Measurements from ENCODE around the gene CHID1.

The CHID1 gene

GRCh38 chr11:845872-846495, 64.6 kb downstream of the CHID1 start:
- DNase-seq, result no peak

- DNase-seq, result no peak
Measured at GRCh38 chr11:844693-845644, 65.6 kb downstream of the CHID1 start.

GRCh38 chr11:843818-844692, 66.6 kb downstream of the CHID1 start:
- DNase-seq, result no peak

- DNase-seq, result no peak
Measured at GRCh38 chr11:843086-843734, 67.4 kb downstream of the CHID1 start.

GRCh38 chr11:842370-843002, 68.1 kb downstream of the CHID1 start, which contains the start of the genes POLR2L and TSPAN4:
Gene POLR2L, minus strand, starts transcription at chr11:842529. Its CDS starts 21 bp downstream, at chr11:842508.
Gene TSPAN4, plus strand, starts transcription at chr11:842852. Its CDS starts 7,453 bp downstream, at chr11:850305.
- DNase-seq, result no peak

- no peak for DNase-seq
Measured at GRCh38 chr11:841981-842369, 68.6 kb downstream of the CHID1 start.

- DNase-seq, result no peak
Measured at GRCh38 chr11:839875-840617, 70.6 kb downstream of the CHID1 start.

GRCh38 chr11:839280-839623, 71.4 kb downstream of the CHID1 start:
- no peak for DNase-seq

GRCh38 chr11:838441-839279, 72.0 kb downstream of the CHID1 start:
- no peak for DNase-seq

GRCh38 chr11:837990-838307, 72.7 kb downstream of the CHID1 start:
- DNase-seq, result no peak

GRCh38 chr11:837189-837989, 73.2 kb downstream of the CHID1 start:
- no peak for DNase-seq

GRCh38 chr11:836700-837099, 73.9 kb downstream of the CHID1 start:
- DNase-seq, result no peak

GRCh38 chr11:836274-836673, 74.3 kb downstream of the CHID1 start:
- DNase-seq, result no peak

- DNase-seq, result no peak
Measured at GRCh38 chr11:834371-835316, 76.0 kb downstream of the CHID1 start.

- no peak for DNase-seq
Measured at GRCh38 chr11:833849-834311, 76.7 kb downstream of the CHID1 start.

GRCh38 chr11:833114-833791, 77.4 kb downstream of the CHID1 start:
- DNase-seq, result no peak

- DNase-seq, result no peak
Measured at GRCh38 chr11:832529-833113, 78.0 kb downstream of the CHID1 start, which contains the start of gene CD151. Gene CD151, plus strand, starts transcription at chr11:832952. Its CDS starts 3,118 bp downstream, at chr11:836070.
